Ureter (tissue), 1 donor: ENCODE measurements around the gene SPACDR. TPM values are rescaled to one million over a fixed set of nuclear protein-coding genes. Genes with fewer than 3 reads are reported as not detected.
"Not testable (repeated sequence)": the region's sequence is repeated elsewhere in the genome, so short reads cannot be mapped to it uniquely, and the experiment has no call there.

Source experiments
- DNase-seq: peaks from one replicate; pipeline ENCODE4 v3.0.0-alpha.2; 2020; ENCODE audit warnings: low spot score
- total RNA-seq: library from RNA; stranded (reverse); gene quantifications from one replicate; pipeline ENCODE4 v1.2.4, GENCODE V29; 2023
- donor health status: DM: yes; HTN: yes; CAD: no.

The SPACDR gene
- not detected for total RNA-seq

- no peak for DNase-seq
Measured at GRCh38 chr7:100464210-100464660, at the start of gene SPACDR. Gene SPACDR (minus strand): TSS chr7:100464260. CDS start chr7:100464025, 235 bp downstream.

DNA sequence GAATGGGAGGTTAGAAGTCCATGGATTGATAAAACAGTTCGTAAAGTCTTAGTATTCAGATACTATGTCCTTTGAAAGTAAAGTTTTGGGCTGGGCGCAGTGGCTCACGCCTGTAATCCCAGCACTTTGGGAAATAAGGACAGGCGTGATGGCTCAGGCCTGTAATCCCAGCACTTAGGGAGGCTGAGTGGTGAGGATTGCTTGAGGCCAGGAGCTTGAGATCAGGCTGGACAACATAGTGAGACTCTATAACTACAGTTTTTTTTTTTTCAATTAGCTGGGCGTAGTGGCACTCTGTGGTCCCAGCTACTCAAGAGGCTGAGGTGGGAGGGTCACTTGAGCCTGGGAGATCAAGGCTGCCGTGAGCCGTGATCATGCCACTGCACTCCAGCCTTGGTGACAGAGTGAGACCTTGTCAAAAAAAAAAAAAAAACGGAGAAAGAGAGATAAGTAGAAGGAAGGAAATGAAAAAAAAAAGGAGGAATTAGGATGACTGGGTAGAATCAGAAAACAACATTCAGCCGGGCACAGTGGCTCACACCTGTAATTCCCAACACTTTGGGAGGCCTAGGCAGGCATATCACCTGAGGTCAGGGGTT, 49.3 kb upstream of the SPACDR start:
- no peak for DNase-seq

DNA sequence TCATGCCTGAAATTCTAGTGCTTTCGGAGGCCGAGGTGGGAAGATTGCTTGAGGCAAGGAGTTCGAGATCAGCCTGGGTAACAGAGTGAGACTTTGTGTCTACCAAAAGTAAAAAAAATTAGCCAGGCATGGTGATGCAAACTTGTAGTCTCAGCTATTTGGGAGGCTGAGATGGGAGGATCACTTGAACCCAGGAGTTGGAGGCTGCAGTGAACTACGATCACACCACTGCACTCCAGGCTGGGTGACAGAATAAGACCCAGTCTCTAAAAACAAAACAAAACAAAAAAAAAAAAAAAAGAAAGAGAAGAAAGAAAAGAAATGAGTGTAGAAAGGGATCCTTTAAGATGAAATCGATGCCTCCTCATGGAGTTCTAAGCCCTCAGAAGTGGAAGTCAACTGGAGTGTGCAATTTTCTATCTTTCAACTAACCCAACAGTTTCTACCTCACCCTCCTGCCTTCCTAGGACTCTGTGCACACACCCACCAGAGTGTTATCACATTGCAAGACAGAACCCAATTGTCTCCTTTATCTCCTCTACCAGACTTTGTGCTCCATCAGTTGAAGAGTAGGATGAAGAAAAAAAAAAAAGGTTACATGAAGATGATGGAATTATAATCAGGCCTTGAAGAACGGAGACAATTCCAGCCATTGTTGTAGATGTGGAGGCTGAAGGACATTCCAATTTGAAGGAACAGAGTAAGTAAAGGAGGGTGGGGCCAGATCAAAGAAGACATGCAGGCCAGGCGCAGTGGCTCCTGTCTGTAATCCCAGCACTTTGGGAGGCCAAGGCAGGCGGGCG, 46.6 kb upstream of the SPACDR start:
- no peak for DNase-seq

DNA sequence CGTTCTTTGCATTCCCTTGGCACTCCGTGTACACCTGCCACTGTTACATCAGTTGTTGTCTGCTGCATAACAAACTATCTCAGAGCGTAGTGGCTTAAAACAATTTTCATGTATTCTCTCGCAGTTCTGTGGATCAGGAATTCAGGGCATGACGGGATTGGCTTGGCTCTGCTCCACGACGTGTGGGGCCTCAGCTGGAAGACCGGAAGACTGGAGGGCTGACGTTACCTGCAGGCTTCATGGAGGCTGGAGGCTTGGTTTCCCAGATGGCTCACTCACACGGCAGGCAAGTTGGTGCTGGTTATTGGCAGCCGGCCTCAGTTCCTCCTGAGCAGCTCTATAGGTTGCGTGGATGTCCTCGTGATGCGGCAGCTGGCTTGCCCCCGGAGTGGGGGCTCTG, 45.2 kb upstream of the SPACDR start:
- peak; percentile 72 for DNase-seq

GRCh38 chr7:100506356-100506923, 42.4 kb upstream of the SPACDR start:
- no peak for DNase-seq

- DNase-seq: no peak
Measured at GRCh38 chr7:100504887-100505611, 41.0 kb upstream of the SPACDR start.

GRCh38 chr7:100504031-100504430, 40.0 kb upstream of the SPACDR start:
- DNase-seq: not testable (repeated sequence)

DNA sequence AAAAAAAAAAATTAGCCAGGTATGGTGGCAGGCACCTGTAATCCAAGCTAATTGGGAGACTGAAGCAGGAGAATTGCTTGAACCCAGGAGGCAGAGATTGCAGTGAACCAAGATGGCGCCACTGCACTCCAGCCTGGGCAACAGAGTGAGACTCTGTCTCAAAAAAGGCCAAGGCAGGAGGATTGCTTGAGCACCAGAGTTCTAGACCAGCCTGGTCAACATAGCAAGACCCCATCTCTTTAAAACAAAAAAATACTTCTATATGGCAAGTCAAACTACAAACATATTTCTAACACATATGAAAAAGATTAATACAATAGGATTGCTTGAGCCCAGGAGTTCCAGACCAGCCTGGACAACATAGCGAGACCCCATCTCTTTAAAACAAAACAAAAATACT, 36.7 kb upstream of the SPACDR start:
- DNase-seq: not testable (repeated sequence)

GRCh38 chr7:100496509-100496908, 32.4 kb upstream of the SPACDR start:
- no peak for DNase-seq

GRCh38 chr7:100493476-100494264, 29.6 kb upstream of the SPACDR start:
- DNase-seq: no peak

GRCh38 chr7:100492738-100493475, 28.8 kb upstream of the SPACDR start:
- no peak for DNase-seq

DNA sequence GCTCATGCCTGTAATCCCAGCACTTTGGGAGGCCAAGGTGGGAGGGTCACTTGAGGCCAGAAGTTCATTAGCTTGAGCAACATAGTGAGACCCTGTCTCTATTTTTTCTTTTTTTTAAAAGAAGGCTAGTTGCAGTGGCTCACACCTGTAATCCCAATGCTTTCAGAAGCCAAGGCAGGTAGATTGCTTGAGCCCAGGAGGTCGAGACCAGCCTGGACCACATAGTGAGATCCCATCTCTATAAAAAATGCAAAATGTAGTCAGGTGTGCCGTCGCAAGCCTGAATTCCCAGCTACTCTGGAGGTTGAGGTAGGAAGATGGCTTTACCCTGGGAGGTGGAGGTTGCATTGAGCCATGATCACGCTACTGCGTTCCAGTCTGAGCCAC, 27.1 kb upstream of the SPACDR start:
- DNase-seq: no peak

DNA sequence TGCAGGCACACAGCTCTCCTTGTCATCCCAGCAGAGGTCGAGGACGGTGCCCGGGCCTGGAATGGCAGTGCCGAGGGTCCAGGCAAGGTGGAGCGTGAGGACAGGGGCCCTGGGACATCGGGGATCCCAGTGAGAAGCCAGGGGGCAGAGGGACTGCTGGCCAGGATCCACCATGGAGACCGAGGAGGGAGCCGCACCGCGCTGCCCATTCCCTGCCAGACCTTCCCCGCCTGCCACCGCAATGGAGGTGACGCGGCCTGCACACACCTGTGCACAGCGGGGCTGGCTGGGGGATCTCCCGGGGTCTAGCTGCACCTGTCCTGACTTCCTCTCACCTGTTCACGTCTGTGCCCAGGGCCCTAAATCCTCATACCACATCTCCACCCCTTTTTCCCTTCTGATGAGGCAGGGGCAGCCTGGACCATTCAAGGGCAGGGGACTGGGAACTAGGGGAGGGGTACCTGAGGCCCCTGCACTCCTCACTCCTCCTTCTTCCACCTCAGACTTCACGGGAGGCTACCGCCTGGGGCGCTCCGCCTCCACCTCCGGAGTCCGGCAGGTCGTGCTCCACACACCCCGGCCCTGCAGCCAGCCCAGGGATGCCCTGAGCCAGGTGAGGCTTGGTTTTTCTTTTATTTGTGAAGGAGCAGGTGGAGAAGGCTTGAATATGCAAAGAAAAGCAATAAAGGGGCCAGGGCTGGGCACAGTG, 26.6 kb upstream of the SPACDR start:
- no peak for DNase-seq

- DNase-seq: no peak
Measured at GRCh38 chr7:100489824-100490223, 25.8 kb upstream of the SPACDR start.

DNA sequence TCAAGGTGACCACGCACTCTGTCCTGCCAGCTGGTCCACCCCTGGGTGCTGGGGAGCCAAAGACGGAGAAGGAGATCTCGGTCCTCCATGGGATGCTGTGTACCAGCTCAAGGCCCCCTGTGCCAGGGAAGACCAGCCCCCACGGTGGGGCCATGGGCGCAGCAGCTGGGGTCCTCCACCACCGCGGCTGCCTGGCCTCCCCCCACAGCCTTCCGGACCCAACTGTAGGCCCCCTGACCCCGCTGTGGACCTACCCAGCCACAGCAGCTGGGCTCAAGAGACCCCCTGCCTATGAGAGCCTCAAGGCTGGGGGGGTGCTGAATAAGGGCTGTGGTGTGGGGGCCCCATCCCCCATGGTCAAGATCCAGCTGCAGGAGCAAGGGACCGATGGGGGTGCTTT, 25.1 kb upstream of the SPACDR start:
- no peak for DNase-seq

- no peak for DNase-seq
Measured at GRCh38 chr7:100488333-100489095, 24.5 kb upstream of the SPACDR start.

- DNase-seq: no peak
Measured at GRCh38 chr7:100486753-100487446, 22.8 kb upstream of the SPACDR start.

DNA sequence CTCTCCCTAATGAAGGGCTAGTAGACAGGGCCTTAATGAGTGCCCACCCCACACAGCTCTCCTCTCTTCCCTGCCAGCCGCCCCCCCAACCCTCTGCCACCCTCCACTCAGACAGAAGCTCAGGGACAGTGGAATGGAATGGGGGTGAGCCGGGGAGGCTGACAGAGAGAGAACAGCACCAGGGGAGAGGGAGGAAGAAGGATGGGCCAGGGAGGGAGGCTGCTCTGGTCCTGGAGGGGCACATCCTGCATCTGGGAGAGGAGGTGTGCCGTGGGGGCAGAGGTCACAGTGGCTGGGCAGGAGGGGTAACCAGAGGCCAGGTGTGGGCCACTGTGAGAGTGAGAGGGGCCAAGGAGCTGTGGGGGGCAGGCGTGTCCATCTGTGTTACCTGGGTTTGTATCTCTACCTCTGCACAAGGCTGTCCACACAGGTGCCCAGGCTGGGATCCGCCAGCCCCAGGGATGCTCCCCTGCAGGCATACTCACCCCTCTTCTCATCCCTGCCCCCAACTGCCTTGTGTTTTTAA, 22.1 kb upstream of the SPACDR start:
- no peak for DNase-seq

- DNase-seq: no peak
Measured at GRCh38 chr7:100485471-100485876, 21.4 kb upstream of the SPACDR start.
